SH-SY5Y (cell line): ENCODE data around the gene MTTP.

ENCODE experiments used
- GATA2 ChIP-seq: IDR thresholded peaks from 2 replicates; pipeline ENCODE4 v1.6.1; 2011; ENCODE audit warnings: mild to moderate bottlenecking, low read depth, low read length
- GATA3 ChIP-seq: IDR thresholded peaks from 2 replicates; pipeline ENCODE4 v1.6.1; 2011; ENCODE audit warnings: low read depth, mild to moderate bottlenecking, low read length, moderate library complexity

The MTTP gene

DNA sequence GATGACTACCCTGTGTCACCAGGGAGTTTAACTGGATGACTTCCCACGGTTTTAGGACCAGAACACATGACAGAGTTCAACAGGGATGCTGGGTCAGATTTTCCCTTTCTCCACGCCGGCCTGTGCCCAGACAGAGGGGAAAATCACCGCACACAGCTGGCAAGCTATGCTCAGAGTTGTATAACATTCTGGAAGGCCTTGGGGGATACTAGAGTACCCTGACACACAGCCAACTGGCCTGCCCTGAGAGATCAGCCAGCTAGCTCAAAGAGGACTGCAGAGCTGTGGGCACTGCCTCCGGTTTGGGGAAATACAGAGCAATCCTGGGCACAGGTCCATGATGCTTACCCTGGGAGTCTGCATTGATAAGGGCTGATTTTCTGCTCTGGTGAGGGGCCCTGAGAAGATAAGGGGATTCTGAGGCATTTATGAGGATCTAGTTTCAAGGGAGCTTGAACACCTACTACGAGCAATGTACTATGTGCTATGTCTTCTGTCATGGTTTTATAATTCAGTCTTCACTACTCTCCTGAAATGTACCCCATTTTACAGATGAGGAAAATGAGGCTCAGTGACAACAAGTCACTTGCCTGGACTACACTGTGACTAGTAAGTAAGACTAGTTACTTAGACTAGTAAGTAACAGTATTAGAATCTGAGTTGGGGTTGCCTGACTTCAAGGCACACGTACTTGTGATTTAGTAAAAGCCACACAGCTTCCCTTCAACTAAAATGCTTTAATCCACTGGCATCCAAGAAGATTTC is 68.3 kb downstream of the MTTP start:
- TF ChIP-seq GATA2 (no peak), GATA3 (no peak)

DNA sequence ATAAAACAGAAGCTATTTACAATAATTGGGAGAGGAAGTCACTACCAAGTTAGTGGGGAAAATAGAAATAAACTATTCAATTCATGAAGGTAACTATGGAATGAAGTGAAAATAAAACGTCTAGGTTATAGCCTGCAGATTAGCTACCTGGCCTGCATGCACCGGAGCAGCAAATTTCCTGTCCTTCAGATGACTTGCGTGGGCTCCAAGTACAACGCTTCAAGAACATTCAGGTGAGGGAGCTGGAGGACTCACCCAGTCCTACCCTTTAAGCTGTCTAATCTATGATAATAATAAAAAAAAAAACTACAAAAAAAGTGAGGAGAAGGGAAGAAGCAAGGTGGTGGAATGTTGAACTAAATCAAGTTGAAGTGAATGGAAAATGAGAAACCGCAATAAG is 69.8 kb downstream of the MTTP start:
- TF ChIP-seq GATA2 (no peak), GATA3 (no peak)

DNA sequence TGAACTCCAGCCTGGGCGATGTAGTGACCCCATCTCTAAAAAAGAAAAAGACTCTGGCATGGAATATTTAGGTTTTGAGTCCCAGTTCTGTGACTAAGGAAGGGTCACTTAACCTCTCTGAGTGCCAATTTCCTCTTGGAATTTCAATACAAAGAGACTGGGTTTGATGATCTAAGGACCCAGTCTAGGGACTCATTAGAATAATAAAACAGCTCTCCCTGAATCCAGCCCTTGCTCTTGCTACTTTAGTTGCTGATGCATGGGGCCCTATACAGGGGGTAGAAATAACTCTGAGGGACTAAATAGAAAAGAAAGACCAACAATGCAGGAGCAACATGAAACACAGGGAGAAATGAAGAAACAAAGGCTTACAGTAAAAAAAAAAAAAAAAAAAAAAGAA is 70.4 kb downstream of the MTTP start:
- TF ChIP-seq GATA2 (no peak), GATA3 (no peak)

DNA sequence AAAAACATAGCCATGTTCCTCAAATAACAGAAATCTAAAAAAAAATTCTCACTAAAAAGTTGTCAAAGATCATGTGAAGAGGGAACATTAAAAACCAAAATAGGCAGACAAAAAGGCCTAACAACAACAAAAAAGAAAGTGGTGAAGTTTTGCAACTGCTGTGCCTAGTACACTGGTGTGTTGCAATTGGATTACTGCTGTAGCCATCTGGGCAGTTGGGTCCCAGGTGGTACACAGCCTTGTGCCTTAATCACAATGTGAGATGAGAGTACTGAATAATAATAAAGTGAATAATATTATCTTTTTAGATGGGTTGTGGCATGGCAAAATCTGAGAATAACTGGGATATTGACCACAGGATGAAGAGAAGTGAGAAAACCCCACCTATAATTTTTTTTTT is 71.0 kb downstream of the MTTP start:
- TF ChIP-seq GATA3 (no peak), GATA2 (no peak)

DNA sequence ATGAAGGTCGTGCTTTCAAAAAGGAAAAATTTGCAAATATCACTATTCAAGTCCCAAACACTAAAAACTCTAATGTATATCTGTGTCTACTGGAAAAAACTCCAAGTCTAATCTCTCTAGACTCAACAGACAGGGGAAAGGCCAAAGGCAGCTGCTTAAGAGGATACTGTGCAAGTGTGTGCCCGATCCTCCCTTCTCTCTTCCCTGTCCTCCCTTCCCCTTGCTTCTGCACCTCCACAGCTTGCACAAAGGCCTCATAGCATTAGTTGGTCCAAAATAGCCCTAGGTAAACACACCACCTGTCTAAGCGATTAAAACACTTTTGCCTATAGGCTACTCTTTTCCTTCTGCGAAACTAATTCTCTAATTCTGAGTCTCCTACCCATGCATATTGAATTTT is 72.4 kb downstream of the MTTP start:
- TF ChIP-seq GATA3 (no peak), GATA2 (no peak)

DNA sequence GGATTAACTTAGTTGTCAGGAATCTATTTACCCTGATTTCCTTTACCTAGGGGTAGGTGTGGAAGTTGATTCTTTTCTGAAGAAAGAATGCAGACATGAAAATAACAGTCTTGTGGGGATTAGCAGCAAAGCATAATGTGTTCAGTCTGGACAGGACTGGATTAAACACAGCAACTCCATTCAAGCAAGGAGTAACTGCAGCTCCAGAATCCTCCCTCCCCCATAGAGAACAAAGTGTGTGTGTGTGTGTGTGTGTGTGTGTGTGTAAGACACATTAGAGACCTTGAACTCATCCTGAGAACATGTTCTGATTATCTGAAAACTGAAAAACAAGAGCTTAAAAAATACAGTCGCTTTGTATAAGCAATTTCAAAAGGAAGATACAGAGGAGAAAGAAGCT is 73.7 kb downstream of the MTTP start:
- TF ChIP-seq GATA3 = no peak
- TF ChIP-seq GATA2 = no peak

DNA sequence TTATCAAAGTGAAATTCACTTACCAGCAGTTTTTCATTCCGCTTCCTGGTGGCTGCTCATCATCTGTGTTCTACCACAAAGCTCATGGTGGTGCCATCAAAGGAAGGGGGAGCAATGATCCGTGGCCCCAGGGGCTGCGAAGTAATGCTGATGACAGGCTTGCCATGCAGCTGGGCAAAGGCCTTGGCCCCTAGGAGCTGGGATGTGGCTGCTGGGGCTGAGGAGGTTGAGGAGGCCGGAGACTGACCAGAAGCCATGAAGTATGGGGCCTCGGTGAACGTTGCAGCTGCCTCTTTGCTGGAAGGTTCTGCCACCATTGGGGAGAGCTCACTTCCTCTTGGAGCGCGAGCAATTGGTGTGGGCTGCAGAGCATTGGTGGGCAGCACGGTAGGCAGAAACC is 74.6 kb downstream of the MTTP start:
- TF ChIP-seq GATA2 (no peak), GATA3 (no peak)

DNA sequence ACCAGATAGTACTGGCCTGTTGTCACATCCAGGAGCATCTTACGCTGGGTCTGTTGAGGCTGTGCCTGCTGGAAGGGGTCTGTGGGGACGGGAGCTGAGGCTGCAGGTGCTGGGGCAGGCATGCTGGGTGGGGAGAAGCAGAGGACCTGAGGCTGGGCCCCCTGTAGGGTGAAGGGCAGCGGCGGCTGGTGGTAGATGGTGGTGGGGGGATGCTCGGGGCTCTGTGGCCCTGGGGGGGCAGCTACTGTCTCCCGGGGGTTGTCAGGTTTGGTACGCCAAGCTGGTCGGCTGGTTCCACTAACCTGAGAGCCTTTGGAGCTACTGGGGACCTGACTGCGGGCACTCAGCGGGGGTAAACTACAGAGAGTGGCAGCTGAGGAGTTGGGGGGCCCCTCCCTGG is 75.2 kb downstream of the MTTP start:
- TF ChIP-seq GATA3 (no peak), GATA2 (no peak)

DNA sequence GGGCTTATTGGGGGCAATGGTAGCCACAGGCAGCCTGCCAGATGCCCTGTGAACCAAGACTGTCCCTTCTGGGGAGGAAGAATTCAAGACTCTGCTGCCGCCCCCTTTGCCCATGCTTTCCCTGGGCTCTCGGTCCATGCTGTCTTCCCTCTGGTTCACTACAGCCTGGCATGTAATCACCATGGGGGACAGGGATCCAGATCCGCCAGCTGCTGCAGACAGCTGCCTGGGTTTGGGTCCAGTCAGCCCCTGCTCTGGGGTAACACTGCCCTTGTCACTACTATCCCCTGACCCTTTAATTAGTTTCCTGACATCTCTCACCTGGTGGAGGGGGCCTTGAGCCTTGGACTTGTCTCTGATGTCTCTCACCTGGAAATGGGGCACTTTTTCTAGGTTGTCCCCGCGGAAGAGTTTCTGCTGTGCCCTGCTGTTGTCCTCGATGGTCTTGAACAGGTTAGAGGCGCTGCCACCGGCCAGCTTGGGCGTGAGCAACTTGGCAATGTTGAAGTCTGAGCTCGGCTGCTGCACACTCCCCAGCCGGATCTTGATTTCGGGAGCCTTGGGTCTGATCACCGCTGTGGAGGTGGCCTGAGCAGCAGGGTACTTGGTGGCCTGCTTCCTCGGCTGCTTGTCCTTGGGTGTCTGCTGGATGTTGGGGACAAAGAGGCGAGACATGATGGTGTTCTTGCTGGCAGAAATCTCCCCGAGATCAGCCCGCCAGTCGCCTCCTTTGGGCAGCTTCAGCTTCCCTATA is 76.6 kb downstream of the MTTP start:
- no peak for TF ChIP-seq GATA3
- no peak for TF ChIP-seq GATA2

DNA sequence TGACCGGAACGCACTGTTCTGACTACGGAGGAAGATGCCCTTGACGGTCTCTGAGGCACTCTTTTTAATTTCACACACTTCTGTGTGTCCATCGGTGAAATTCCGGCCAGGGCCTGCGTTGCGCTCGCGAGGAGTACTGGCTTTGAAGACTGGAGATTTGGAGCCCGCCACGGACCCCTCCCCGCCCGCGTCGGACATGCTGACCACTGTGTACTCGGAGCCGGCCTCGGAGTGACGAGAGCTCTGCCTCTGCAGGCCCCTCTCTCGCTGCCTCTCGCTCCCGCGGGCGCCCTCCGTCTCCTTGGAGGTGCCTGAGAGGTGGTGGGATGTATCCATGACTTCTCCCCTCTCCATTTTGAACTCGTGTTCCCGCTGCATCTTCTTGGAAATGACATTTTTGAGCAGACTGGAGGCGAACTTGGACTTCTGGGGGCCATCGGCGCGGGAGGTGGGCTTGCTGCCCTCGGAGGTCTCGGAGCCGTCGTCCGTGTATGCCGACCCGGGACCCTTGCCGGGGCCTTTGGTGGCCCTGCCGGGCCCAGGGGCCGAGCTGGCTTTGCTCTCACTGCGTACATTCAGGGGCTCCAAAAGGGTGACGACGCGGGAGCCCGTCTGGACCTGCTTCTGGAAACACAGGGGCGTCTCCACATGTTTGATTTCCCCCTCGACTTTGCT is 77.3 kb downstream of the MTTP start:
- TF ChIP-seq GATA2 (no peak), GATA3 (no peak)

DNA sequence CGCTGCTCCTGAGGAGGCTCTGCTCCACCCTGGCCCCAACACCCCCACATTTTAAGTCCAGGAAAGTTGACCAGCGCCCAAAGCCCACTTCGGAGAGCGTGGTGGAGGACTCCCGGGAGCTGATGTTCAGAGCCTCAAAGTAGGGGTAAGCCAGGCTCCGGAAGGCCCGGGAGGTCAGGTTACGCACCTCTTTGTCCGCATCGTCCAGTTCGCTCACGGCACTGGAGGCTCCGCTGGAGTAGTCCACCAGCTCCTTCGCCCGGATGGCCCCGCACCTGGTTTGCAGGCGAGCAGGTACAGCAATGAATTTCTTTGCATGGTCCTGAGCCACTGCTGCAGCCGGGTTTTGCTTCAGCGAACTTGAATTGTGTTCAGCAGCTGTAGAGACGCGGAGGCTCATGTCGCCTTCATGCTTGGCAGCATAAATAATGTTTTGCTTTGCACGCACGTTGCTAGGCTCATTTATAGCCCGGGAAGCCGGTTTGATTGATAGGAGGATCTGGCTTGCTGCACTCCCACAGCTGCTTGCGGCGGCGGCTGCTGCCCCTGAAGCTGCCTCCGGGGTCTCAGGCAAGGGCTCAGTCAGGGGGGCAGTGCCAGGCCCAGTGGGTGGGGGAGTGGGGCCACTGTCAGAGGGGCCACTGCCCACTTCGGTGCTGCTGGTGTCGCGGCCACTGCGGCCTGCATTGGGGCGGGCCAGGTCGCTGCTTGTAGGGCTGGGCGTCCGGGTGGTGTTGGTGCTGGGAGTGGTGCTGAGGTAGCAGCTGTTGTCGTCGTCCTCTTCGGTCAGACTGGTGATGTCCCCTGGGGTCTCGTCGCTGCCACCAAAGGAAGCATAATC is 78.2 kb downstream of the MTTP start:
- TF ChIP-seq GATA2 (no peak), GATA3 (no peak)

DNA sequence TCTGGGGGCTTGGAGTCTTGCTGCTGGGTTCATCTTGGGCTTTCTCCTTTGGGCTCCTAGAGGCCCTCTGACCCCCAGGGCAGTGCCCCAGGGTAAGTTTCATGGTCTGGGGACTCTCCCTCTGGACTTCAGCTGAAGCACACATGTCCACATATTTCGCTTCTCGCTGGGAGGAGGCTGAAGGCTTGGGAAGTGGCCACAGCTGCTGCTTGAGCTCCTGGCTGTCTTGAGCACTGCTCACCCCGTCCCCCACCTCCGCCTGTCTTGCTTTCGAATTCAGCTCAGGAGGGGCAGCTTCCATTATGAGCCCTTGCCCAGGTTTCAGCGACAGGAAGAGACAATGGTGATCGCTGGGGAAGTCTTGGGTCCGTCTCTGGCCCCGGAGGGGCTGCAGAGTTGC is 79.3 kb downstream of the MTTP start:
- TF ChIP-seq GATA3 (no peak), GATA2 (no peak)

DNA sequence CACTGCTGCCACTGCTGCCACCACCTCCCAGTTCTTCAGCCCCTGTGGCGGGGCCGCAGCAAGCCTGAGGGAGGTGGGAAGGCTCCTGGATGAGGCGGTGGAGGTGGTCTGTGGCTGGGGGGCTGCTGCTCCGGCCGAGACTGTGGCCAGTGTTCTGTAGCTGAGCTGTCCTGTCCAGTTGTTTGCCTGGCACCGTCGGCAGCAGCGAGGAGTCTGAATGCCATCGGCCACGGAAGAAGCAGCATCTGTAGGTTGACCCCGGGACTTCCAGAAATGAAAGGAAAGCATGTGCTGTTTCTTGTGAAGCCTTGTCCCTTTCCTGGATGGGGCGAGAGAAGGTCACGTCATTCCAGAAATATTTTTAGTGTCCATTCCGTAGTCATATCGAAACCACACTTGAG is 79.7 kb downstream of the MTTP start:
- no peak for TF ChIP-seq GATA3
- TF ChIP-seq GATA2 = no peak

DNA sequence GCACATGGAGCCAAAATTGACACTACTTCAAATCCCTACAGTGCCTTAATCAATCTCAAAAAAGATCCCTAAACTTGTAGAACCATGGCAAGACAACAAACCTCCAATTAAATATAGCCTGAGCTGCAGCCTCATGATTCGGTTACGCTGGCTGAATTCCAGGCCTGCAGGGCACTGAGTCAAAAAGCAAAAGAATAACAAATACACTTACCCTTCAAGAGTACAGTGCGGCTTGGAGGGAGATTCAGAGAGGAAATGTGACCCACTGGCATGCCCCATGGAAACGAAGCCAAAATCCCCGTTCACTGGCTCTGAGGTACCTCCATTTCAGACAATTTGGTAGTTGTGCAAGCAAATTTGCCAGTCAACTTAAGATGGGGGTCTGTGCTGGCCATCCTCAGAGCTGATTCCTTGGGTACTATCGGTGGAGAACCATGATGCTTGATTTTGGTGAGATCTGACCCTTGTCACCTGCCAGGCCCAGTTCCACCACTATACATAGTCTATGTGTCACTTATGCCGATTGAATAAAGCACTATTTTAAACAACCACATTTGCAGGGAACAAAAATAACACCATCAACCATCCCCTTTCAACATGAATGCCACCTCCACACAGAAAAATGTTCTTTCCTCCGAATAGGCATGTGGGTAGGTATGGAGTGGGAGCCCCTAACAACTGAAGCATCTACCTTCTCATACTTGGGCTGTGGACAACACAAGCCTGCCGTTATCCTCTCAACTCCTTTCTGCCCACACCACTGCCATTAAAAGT is 80.9 kb downstream of the MTTP start:
- no peak for TF ChIP-seq GATA3
- TF ChIP-seq GATA2 = no peak
